Choroid plexus epithelial cell (primary cell): ENCODE data around the gene KRTAP5-2.

ENCODE experiments used
- DNase-seq: peaks from one replicate; pipeline ENCODE4 v3.0.0-alpha.2; 2010; ENCODE audit warnings: low read depth
- H3K4me3 ChIP-seq: 2 replicates; pipeline ENCODE4 v1.5.1; 2011; ENCODE audit warnings: low read depth, mild to moderate bottlenecking, control low read depth, low read length, moderate library complexity
- TF ChIP-seq, protein P1 (sequence below): conservative IDR thresholded peaks from 2 replicates; pipeline ENCODE4 v1.5.1; 2011; ENCODE audit warnings: low read depth, mild to moderate bottlenecking, control low read depth, inconsistent platforms, low read length, moderate library complexity

KRTAP5-2 gene

GRCh38 chr11:1640076-1640946 lies 42.2 kb upstream of the KRTAP5-2 start:
- TF ChIP-seq, protein P1, sequence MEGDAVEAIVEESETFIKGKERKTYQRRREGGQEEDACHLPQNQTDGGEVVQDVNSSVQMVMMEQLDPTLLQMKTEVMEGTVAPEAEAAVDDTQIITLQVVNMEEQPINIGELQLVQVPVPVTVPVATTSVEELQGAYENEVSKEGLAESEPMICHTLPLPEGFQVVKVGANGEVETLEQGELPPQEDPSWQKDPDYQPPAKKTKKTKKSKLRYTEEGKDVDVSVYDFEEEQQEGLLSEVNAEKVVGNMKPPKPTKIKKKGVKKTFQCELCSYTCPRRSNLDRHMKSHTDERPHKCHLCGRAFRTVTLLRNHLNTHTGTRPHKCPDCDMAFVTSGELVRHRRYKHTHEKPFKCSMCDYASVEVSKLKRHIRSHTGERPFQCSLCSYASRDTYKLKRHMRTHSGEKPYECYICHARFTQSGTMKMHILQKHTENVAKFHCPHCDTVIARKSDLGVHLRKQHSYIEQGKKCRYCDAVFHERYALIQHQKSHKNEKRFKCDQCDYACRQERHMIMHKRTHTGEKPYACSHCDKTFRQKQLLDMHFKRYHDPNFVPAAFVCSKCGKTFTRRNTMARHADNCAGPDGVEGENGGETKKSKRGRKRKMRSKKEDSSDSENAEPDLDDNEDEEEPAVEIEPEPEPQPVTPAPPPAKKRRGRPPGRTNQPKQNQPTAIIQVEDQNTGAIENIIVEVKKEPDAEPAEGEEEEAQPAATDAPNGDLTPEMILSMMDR: peak; percentile 81
- H3K4me3 ChIP-seq: no peak overlapping the region
- DNase-seq: peak; percentile 37

- TF ChIP-seq, protein P1: no peak
- no peak for DNase-seq
- H3K4me3 ChIP-seq: no peak overlapping the region
Measured at GRCh38 chr11:1639666-1640065, 41.6 kb upstream of the KRTAP5-2 start.

DNA sequence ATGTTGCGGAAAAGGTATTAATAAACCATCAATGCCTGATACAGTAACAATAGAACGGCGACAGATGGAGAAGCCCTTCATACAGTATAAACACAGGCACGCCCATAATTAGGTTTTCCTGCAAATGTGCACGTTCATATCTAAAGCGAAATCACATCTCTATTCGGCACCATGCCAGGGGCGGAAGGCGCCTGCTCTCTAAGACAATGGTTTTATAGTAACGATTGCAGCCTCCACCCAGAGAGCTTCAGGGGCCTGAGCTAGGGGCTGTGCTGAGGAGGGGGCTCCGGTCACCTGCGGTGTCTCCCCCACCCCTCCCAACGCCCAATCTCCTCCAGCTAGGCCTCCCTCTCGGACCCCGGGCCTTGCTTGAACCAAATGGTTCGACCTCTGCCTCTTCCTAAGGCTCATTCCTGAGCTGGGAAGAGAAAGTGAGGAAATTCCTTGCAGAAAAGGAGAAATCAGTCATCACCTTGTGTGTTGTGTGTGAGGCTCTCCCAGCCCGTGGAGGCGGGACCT lies 41.1 kb upstream of the KRTAP5-2 start:
- TF ChIP-seq, protein P1: no peak
- no peak for DNase-seq
- no peak overlapping the region for H3K4me3 ChIP-seq

DNA sequence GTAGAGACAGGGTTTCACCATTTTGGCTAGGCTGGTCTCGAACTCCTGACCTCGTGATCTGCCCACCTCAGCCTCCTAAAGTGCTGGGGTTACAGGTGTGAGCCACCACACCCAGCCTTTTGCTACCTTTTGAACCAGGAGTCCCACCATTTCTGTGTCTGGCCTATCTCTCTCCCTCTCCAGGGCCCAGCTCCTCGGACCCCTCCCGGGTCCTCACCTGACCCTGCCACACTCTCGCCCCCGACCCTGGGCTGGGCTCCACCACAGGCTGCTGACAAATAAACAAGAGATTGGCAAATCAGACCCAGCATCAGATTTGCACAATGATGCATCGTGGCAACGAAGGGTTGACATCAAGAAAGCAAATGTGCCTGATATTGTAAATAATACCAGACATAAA lies 40.2 kb upstream of the KRTAP5-2 start:
- no peak for DNase-seq
- no peak overlapping the region for H3K4me3 ChIP-seq
- TF ChIP-seq, protein P1: no peak

GRCh38 chr11:1637628-1638027 lies 39.5 kb upstream of the KRTAP5-2 start:
- TF ChIP-seq, protein P1: no peak
- no peak overlapping the region for H3K4me3 ChIP-seq
- DNase-seq: no peak

GRCh38 chr11:1636291-1636950 lies 38.3 kb upstream of the KRTAP5-2 start:
- no peak for DNase-seq
- H3K4me3 ChIP-seq: no peak overlapping the region
- TF ChIP-seq, protein P1: no peak

- H3K4me3 ChIP-seq: no peak overlapping the region
- DNase-seq: no peak
- TF ChIP-seq, protein P1: no peak
Measured at GRCh38 chr11:1633864-1634263, 35.8 kb upstream of the KRTAP5-2 start.
